GM12878 (cell line): ENCODE measurements around the gene OCRL. TPM values are rescaled to one million over a fixed set of nuclear protein-coding genes. Genes with fewer than 3 reads are reported as not detected.

Experiments
- ATAC-seq: fragments of 200-7000 bp; cut with Tn5 transposase; 3 replicates; pipeline ENCODE4 v1.9.1; 2020; ENCODE audit warnings: mild to moderate bottlenecking, moderate library complexity
- BruUV-seq: library from RNA; stranded (reverse); fragments of 400-500 nt; replicated peaks from 2 replicates; lab custom pipeline; 2021; lab: Mats Ljungman, UMichigan
- CTCF ChIA-PET: fragments of 300-600 bp; sonication (Branson Sonifier 250); formaldehyde crosslinking; extraction: SDS; loops from one replicate; lab custom pipeline; 2021; ENCODE audit warnings: inconsistent platforms; lab: Yijun Ruan, JAX
- POLR2A ChIA-PET: fragments of 350-600 bp; formaldehyde crosslinking; extraction: SDS; loops from one replicate; lab custom pipeline; 2021; ENCODE audit warnings: inconsistent platforms; lab: Charles Lee
- RAD21 ChIA-PET: fragments of 300-600 bp; sonication (Branson Sonifier 250); formaldehyde crosslinking; loops from one replicate; lab custom pipeline; 2023; ENCODE audit warnings: antibody characterized with exemption; ENCODE audit not compliant: unreplicated experiment; lab: Charles Lee
- SMC1A ChIA-PET: fragments of 300-600 bp; sonication (Branson Sonifier 250); formaldehyde crosslinking; loops from one replicate; lab custom pipeline; 2023; ENCODE audit not compliant: unreplicated experiment, uncharacterized antibody; lab: Charles Lee
- DNase-seq: peaks from one replicate; pipeline ENCODE4 v3.0.0-alpha.2; 2011; ENCODE audit warnings: low read depth, low spot score
- FAIRE-seq: peaks from 3 replicates; lab custom pipeline; 2011; peaks lifted over from hg19 to GRCh38; lab: Jason Lieb, UNC
- H2AFZ ChIP-seq: 2 replicates; pipeline ENCODE4 v1.6.0; 2011; ENCODE audit warnings: low read depth, low read length, control low read depth; ENCODE audit not compliant: control insufficient read depth
- H3K27ac ChIP-seq: 2 replicates; pipeline ENCODE4 v1.5.1; 2011; ENCODE audit warnings: control low read depth; ENCODE audit not compliant: control insufficient read depth, insufficient read depth
- H3K27me3 ChIP-seq, 2 experiments: replicated peaks in 1 of 2; 2 replicates each; pipeline versions ENCODE4 v1.6.0 to v1.6.1; 2011; ENCODE audit warnings: low read length in 1 of 2; ENCODE audit not compliant: control insufficient read depth in 2 of 2, insufficient read depth in 2 of 2
- H3K36me3 ChIP-seq, 2 experiments: 2 replicates each; pipeline ENCODE4 v1.5.1; 2011; ENCODE audit warnings: low read length in 1 of 2; ENCODE audit not compliant: control insufficient read depth in 2 of 2, insufficient read depth in 2 of 2
- H3K4me1 ChIP-seq: 2 replicates; pipeline ENCODE4 v1.6.1; 2011; ENCODE audit warnings: mild to moderate bottlenecking, low read length, moderate library complexity, mixed read lengths; ENCODE audit not compliant: control insufficient read depth, insufficient read depth
- H3K4me2 ChIP-seq: 2 replicates; pipeline ENCODE4 v1.6.0; 2011; ENCODE audit warnings: control low read depth; ENCODE audit not compliant: control insufficient read depth, insufficient read depth
- H3K4me3 ChIP-seq: fragments of 200-600 bp; sonication (generic); 2 replicates; pipeline ENCODE4 v1.5.1; 2016
- H3K79me2 ChIP-seq: 2 replicates; pipeline ENCODE4 v1.6.0; 2011; ENCODE audit warnings: low read length; ENCODE audit not compliant: control insufficient read depth, insufficient read depth
- H3K9ac ChIP-seq: 2 replicates; pipeline ENCODE4 v1.8.0; 2011; ENCODE audit warnings: low read length, control low read depth, mixed read lengths; ENCODE audit not compliant: control insufficient read depth, insufficient read depth
- H3K9me3 ChIP-seq: replicated peaks from 3 replicates; pipeline ENCODE4 v1.5.1; 2011; ENCODE audit warnings: mild to moderate bottlenecking, low read length; ENCODE audit not compliant: control insufficient read depth, insufficient read depth
- H4K20me1 ChIP-seq: 2 replicates; pipeline ENCODE4 v1.6.0; 2011; ENCODE audit not compliant: control insufficient read depth, insufficient read depth
- FOXM1 ChIP-seq: IDR thresholded peaks from 2 replicates; pipeline ENCODE4 v1.6.1; 2012; ENCODE audit warnings: low read depth, mild to moderate bottlenecking, inconsistent platforms, low read length, moderate library complexity
- HCFC1 ChIP-seq: fragments of 150-350 bp; IDR thresholded peaks from 2 replicates; pipeline ENCODE4 v1.6.1; 2014; ENCODE audit warnings: low read length
- HDAC2 ChIP-seq: fragments of 200-600 bp; sonication (generic); IDR thresholded peaks from 2 replicates; pipeline ENCODE4 v1.6.1; 2017
- JUNB ChIP-seq: IDR thresholded peaks from 2 replicates; pipeline ENCODE4 v1.6.1; 2016; ENCODE audit warnings: antibody characterized with exemption, mild to moderate bottlenecking
- NR2C2 ChIP-seq: IDR thresholded peaks from 2 replicates; pipeline ENCODE4 v1.6.1; 2011; ENCODE audit warnings: borderline replicate concordance, low read depth; ENCODE audit not compliant: control insufficient read depth, insufficient read length
- RELA ChIP-seq: fragments of 450-650 bp; IDR thresholded peaks from 2 replicates; pipeline ENCODE4 v1.8.0; 2014; ENCODE audit warnings: borderline replicate concordance; ENCODE audit not compliant: partially characterized antibody
- RUNX3 ChIP-seq: IDR thresholded peaks from 2 replicates; pipeline ENCODE4 v1.6.1; 2012; ENCODE audit warnings: low read length, inconsistent platforms
- SMARCA5 ChIP-seq: fragments of 450-650 bp; IDR thresholded peaks from 2 replicates; pipeline ENCODE4 v1.6.1; 2017; ENCODE audit warnings: mild to moderate bottlenecking
- SMC3 ChIP-seq: IDR thresholded peaks from 2 replicates; pipeline ENCODE4 v1.6.1; 2011; ENCODE audit warnings: low read length, improper control_type of control experiment, borderline replicate concordance
- SUPT20H ChIP-seq: IDR thresholded peaks from 2 replicates; pipeline ENCODE4 v1.6.1; 2011; ENCODE audit warnings: low read depth, mild to moderate bottlenecking, low read length, moderate library complexity, borderline replicate concordance; ENCODE audit not compliant: control insufficient read depth
- SUZ12 ChIP-seq: fragments of 200-600 bp; sonication (generic); IDR thresholded peaks from one replicate; pipeline ENCODE4 v1.6.1; 2018; ENCODE audit warnings: antibody characterized with exemption, mild to moderate bottlenecking; ENCODE audit not compliant: unreplicated experiment
- TBL1XR1 ChIP-seq: IDR thresholded peaks from 2 replicates; pipeline ENCODE4 v1.6.1; 2012; ENCODE audit warnings: low read depth, low read length, improper control_type of control experiment
- WGBS: methylation state at CpG from one replicate; pipeline ENCODE4 v1.1.6; 2016; ENCODE audit warnings: low lambda C conversion rate; ENCODE audit not compliant: insufficient replicate concordance, insufficient coverage; ENCODE audit errors: missing lambda C conversion rate; 5-methylcytosine and 5-hydroxymethylcytosine counted together
- in situ Hi-C: fragments of 300-500 bp; cut with MboI; formaldehyde crosslinking; loops from 9 replicates; pipeline ENCODE4 v1.14.3; 2018; ENCODE audit warnings: mixed read lengths
- intact Hi-C: fragments of 100-400 bp; cut with micrococcal nuclease; formaldehyde crosslinking; loops from one replicate; pipeline ENCODE4 v1.14.2; 2022; ENCODE audit not compliant: unreplicated experiment
- polyA plus RNA-seq, 11 experiments: library from polyadenylated mRNA; depleted of rRNA in 4 of 11; unstranded in 6 of 11; stranded (reverse) in 5 of 11; fragments of >200 nt; fragmentation: Nextera tagmentation in 4 of 11; fragmentation: Illumina TruSeq in 1 of 11; extraction: Ambion mirVana in 4 of 11; extraction: Trizol in 1 of 11; gene quantifications; 1 replicate in 1 of 11; 2 replicates in 10 of 11; pipeline versions ENCODE4 v1.2.1 to v1.2.3, GENCODE V29; 2011 to 2016; ENCODE audit warnings: inconsistent platforms in 2 of 11, missing spikeins in 2 of 11, low read depth in 1 of 11
- total RNA-seq, 4 experiments: library from RNA; depleted of rRNA in 3 of 4; stranded (reverse); fragments of >200 nt in 3 of 4; fragmentation: Illumina TruSeq in 1 of 4; extraction: Trizol in 1 of 4; gene quantifications; 2 replicates each; pipeline versions ENCODE4 v1.2.1 to v1.2.3, GENCODE V29; 2013 to 2021
- TF ChIP-seq, protein P1 (sequence below): fragments of 450-650 bp; IDR thresholded peaks from 2 replicates; pipeline ENCODE4 v1.6.1; 2017; ENCODE audit warnings: mild to moderate bottlenecking, moderate library complexity

Gene OCRL
- total and polyA plus RNA-seq, 10 of the 15 experiments (the other 5 are each of a cell fraction or from before 2014, with no cell fraction given), result 0.53 to 4.4 (median 2.3) TPM

GRCh38 chrX:129565046-129565650 is 25.1 kb downstream of the OCRL start:
- no peak overlapping the region for H3K9ac ChIP-seq
- ChIA-PET RAD21 (no interaction called here), CTCF (no interaction called here), POLR2A (no interaction called here), SMC1A (no interaction called here)
- no peak overlapping the region for H2AFZ ChIP-seq
- ATAC-seq (no peak), DNase-seq (no peak), FAIRE-seq (no peak)
- 33% methylated on average over 3 of the region's 3 CpGs for WGBS
- no peaks in the 10 kb centered on the region for H3K36me3 ChIP-seq
- no peaks in the 10 kb centered on the region for H3K27me3 ChIP-seq
- H3K4me2 ChIP-seq, result no peak overlapping the region
- H3K9me3 ChIP-seq, result no peaks in the 10 kb centered on the region
- H3K4me3 ChIP-seq, result no peak overlapping the region
- no peak for TF ChIP-seq JUNB
- no peak for TF ChIP-seq SUZ12
- no peak for TF ChIP-seq HDAC2
- no peak for TF ChIP-seq NR2C2
- TF ChIP-seq TBL1XR1, result no peak
- no peak for TF ChIP-seq FOXM1
- TF ChIP-seq RELA, result no peak
- no peak for TF ChIP-seq SUPT20H
- TF ChIP-seq HCFC1, result no peak
- TF ChIP-seq SMC3, result no peak
- TF ChIP-seq, protein P1, sequence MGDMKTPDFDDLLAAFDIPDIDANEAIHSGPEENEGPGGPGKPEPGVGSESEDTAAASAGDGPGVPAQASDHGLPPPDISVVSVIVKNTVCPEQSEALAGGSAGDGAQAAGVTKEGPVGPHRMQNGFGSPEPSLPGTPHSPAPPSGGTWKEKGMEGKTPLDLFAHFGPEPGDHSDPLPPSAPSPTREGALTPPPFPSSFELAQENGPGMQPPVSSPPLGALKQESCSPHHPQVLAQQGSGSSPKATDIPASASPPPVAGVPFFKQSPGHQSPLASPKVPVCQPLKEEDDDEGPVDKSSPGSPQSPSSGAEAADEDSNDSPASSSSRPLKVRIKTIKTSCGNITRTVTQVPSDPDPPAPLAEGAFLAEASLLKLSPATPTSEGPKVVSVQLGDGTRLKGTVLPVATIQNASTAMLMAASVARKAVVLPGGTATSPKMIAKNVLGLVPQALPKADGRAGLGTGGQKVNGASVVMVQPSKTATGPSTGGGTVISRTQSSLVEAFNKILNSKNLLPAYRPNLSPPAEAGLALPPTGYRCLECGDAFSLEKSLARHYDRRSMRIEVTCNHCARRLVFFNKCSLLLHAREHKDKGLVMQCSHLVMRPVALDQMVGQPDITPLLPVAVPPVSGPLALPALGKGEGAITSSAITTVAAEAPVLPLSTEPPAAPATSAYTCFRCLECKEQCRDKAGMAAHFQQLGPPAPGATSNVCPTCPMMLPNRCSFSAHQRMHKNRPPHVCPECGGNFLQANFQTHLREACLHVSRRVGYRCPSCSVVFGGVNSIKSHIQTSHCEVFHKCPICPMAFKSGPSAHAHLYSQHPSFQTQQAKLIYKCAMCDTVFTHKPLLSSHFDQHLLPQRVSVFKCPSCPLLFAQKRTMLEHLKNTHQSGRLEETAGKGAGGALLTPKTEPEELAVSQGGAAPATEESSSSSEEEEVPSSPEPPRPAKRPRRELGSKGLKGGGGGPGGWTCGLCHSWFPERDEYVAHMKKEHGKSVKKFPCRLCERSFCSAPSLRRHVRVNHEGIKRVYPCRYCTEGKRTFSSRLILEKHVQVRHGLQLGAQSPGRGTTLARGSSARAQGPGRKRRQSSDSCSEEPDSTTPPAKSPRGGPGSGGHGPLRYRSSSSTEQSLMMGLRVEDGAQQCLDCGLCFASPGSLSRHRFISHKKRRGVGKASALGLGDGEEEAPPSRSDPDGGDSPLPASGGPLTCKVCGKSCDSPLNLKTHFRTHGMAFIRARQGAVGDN, result no peak
- no peak for TF ChIP-seq SMARCA5
- no peak for TF ChIP-seq RUNX3
- H3K79me2 ChIP-seq, result no peaks in the 10 kb centered on the region
- BruUV-seq, result no TSS peak
- H4K20me1 ChIP-seq, result no peaks in the 10 kb centered on the region
- in situ Hi-C loops (no loop called here), intact Hi-C loops (no loop called here)
- no peak overlapping the region for H3K27ac ChIP-seq
- no peaks in the 10 kb centered on the region for H3K4me1 ChIP-seq
